Measurements from ENCODE around the gene EIF4EBP2. TPM values are rescaled to one million over a fixed set of nuclear protein-coding genes. Genes with fewer than 3 reads are reported as not detected.

Gene EIF4EBP2, protein sequence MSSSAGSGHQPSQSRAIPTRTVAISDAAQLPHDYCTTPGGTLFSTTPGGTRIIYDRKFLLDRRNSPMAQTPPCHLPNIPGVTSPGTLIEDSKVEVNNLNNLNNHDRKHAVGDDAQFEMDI
- total RNA-seq (2021) (111 to 114 TPM (median 112 TPM) in 3 replicates), Bru-seq, nascent RNA (percentile 96 among the genes with signal in this experiment)
- long read RNA-seq, experiment 1, full-length matches to known transcripts = 794 of 1,005 reads
- long read RNA-seq, experiment 1, partial matches to known transcripts = 63 of 1,005 reads
- long read RNA-seq, experiment 1, other reads (novel, unspliced or antisense) = 148 of 1,005 reads
- long read RNA-seq, experiment 2, full-length matches to known transcripts = 153 of 314 reads
- long read RNA-seq, experiment 2, partial matches to known transcripts = 156 of 314 reads
- long read RNA-seq, experiment 2, other reads (novel, unspliced or antisense) = 5 of 314 reads
- long read RNA-seq, experiment 3, full-length matches to known transcripts = 1 of 7 reads
- long read RNA-seq, experiment 3, partial matches to known transcripts = 0 of 7 reads
- long read RNA-seq, experiment 3, other reads (novel, unspliced or antisense) = 6 of 7 reads

DNA sequence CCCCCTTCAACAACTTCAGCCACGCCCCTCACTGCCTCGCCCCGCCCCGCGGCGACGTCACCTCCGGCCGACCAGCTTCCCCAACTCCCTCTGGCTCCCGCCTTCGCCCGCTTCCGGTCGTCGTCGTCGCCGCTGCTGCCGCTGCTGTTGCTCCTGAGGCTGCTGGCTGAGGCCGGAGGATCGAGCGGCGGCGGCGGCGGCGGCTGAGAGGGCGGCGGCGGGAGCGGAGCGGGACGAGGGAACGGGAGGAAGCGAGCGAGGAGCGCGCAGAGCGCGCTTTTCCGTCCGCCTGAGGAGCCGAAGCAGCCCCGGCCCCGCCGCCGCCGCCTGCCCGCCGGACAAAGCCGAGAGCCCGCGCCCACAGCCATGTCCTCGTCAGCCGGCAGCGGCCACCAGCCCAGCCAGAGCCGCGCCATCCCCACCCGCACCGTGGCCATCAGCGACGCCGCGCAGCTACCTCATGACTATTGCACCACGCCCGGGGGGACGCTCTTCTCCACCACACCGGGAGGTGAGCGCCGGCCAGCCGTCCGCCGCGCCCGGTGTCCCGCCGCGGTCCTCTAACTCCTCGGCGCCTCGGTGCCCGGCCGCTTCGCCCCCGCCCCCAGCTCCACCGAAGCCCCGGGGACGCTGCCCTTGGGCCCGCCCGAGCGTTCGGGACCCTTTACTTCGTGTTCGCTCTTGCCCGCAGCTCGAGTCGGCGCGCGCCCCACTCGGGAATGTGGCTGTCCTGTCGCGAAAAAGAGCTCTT lies at the start of gene EIF4EBP2:
Gene EIF4EBP2 (plus strand): TSS at position 110 of the 751 bp plus-strand sequence. CDS start 257 bp downstream, at position 367.
- Mint-ChIP-seq H3K4me1 (peaks cover 36% of the 10 kb centered on the region), H3K27me3 (ENCODE audit: low read depth) (no peaks in the 10 kb centered on the region), H3K4me3 (peak within 1 kb of the TSS; percentile 90), H3K27ac (peak within 1 kb of the TSS; percentile 95), H3K9me3 (peaks cover 8% of the 10 kb centered on the region), H3K36me3 (peaks cover 29% of the 10 kb centered on the region)
- peak; percentile 99 for DNase-seq (ENCODE audit: low spot score)
- peak; percentile 9 for ATAC-seq
- ChIA-PET CTCF (interaction anchor here (0.5 to 3.9 kb wide), 17 partner anchors 11 to 1915 kb away, joined by 3 to 36 read pairs (median 5); no protein-coding TSS in a partner anchor), POLR2A (interaction anchor here (0.6 to 1.0 kb wide), 7 partner anchors 17 to 245 kb away, joined by 3 to 5 read pairs (median 3); no protein-coding TSS in a partner anchor)
- TF ChIP-seq, protein P1, sequence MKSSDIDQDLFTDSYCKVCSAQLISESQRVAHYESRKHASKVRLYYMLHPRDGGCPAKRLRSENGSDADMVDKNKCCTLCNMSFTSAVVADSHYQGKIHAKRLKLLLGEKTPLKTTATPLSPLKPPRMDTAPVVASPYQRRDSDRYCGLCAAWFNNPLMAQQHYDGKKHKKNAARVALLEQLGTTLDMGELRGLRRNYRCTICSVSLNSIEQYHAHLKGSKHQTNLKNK (CRISPR knock-in tag; IDR thresholded peaks at IDR 0.05) = no peak
- no peak for TF ChIP-seq ZNF138 (CRISPR knock-in tag; conservative IDR thresholded peaks at IDR 0.05)
- TF ChIP-seq ERG (CRISPR knock-in tag; IDR thresholded peaks at IDR 0.05) = no peak
- peak; percentile 70; the same call in 1 of the 2 replicates for TF ChIP-seq ARID4B (CRISPR knock-in tag; IDR thresholded peaks at IDR 0.05; ENCODE audit: borderline replicate concordance)
- TF ChIP-seq EMX1 (CRISPR knock-in tag; IDR thresholded peaks at IDR 0.05) = no peak
- TF ChIP-seq FOXP4 (CRISPR knock-in tag; IDR thresholded peaks at IDR 0.05) = peak; percentile 82; the same call in 1 of the 2 replicates
- peak; percentile 23; the same call in 1 of the 2 replicates for TF ChIP-seq RELA (CRISPR knock-in tag; IDR thresholded peaks at IDR 0.05; ENCODE audit: borderline replicate concordance)
- 0 out of 2 replicates have a peak, but pooled peaks have one; percentile 43 for TF ChIP-seq E2F1 (CRISPR knock-in tag; IDR thresholded peaks at IDR 0.05)
- TF ChIP-seq FOXK1 (CRISPR knock-in tag; IDR thresholded peaks at IDR 0.05) = peak; percentile 75; the same call in 1 of the 2 replicates
- peak; percentile 87 for TF ChIP-seq TEAD1 (CRISPR knock-in tag; IDR thresholded peaks at IDR 0.05)
- peak; percentile 68 for TF ChIP-seq NFE2L1 (CRISPR knock-in tag; IDR thresholded peaks at IDR 0.05)
- TF ChIP-seq OVOL2 (CRISPR knock-in tag; IDR thresholded peaks at IDR 0.05; ENCODE audit: borderline replicate concordance) = no peak
- peak; percentile 72 for TF ChIP-seq FOXP1 (CRISPR knock-in tag; IDR thresholded peaks at IDR 0.05; ENCODE audit: borderline replicate concordance)
- TF ChIP-seq GABPB1 (CRISPR knock-in tag; IDR thresholded peaks at IDR 0.05) = peak; percentile 36; the same call in 1 of the 2 replicates
- peak; percentile 29; the same call in 1 of the 2 replicates for TF ChIP-seq ETV6 (CRISPR knock-in tag; IDR thresholded peaks at IDR 0.05)
- no peak for TF ChIP-seq ZNF219 (CRISPR knock-in tag; IDR thresholded peaks at IDR 0.05; ENCODE audit: borderline replicate concordance)
- TF ChIP-seq, protein P2, sequence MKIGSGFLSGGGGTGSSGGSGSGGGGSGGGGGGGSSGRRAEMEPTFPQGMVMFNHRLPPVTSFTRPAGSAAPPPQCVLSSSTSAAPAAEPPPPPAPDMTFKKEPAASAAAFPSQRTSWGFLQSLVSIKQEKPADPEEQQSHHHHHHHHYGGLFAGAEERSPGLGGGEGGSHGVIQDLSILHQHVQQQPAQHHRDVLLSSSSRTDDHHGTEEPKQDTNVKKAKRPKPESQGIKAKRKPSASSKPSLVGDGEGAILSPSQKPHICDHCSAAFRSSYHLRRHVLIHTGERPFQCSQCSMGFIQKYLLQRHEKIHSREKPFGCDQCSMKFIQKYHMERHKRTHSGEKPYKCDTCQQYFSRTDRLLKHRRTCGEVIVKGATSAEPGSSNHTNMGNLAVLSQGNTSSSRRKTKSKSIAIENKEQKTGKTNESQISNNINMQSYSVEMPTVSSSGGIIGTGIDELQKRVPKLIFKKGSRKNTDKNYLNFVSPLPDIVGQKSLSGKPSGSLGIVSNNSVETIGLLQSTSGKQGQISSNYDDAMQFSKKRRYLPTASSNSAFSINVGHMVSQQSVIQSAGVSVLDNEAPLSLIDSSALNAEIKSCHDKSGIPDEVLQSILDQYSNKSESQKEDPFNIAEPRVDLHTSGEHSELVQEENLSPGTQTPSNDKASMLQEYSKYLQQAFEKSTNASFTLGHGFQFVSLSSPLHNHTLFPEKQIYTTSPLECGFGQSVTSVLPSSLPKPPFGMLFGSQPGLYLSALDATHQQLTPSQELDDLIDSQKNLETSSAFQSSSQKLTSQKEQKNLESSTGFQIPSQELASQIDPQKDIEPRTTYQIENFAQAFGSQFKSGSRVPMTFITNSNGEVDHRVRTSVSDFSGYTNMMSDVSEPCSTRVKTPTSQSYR (CRISPR knock-in tag; IDR thresholded peaks at IDR 0.05) = no peak
- TF ChIP-seq USF2 (CRISPR knock-in tag; IDR thresholded peaks at IDR 0.05) = no peak
- TF ChIP-seq, protein P3, sequence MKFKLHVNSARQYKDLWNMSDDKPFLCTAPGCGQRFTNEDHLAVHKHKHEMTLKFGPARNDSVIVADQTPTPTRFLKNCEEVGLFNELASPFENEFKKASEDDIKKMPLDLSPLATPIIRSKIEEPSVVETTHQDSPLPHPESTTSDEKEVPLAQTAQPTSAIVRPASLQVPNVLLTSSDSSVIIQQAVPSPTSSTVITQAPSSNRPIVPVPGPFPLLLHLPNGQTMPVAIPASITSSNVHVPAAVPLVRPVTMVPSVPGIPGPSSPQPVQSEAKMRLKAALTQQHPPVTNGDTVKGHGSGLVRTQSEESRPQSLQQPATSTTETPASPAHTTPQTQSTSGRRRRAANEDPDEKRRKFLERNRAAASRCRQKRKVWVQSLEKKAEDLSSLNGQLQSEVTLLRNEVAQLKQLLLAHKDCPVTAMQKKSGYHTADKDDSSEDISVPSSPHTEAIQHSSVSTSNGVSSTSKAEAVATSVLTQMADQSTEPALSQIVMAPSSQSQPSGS (CRISPR knock-in tag; IDR thresholded peaks at IDR 0.05; ENCODE audit: borderline replicate concordance, low read depth) = no peak
